Measurements from ENCODE around the gene MBNL1. TPM values are rescaled to one million over a fixed set of nuclear protein-coding genes. Genes with fewer than 3 reads are reported as not detected.
A peak's percentile ranks its signal among the peaks of the same experiment; 100 is the strongest.

The MBNL1 gene
- total RNA-seq, 1 experiment from 2014 or later, result 68.6 TPM

GRCh38 chr3:152283492-152284381 lies 15.0 kb downstream of the MBNL1 start:
- ChIA-PET CTCF (no interaction called here), POLR2A (no interaction called here)
- Mint-ChIP-seq H3K9me3 (ENCODE audit: unreplicated experiment) (no peaks in the 10 kb centered on the region), H3K4me3 (ENCODE audit: unreplicated experiment) (no peak overlapping the region), H3K4me1 (ENCODE audit: low read depth, unreplicated experiment) (peaks cover 27% of the 10 kb centered on the region), H3K27ac (ENCODE audit: unreplicated experiment) (peak overlapping the region; percentile 78), H3K36me3 (ENCODE audit: insufficient read depth, unreplicated experiment) (peaks cover 4% of the 10 kb centered on the region), H3K27me3 (ENCODE audit: insufficient read depth, unreplicated experiment) (no peaks in the 10 kb centered on the region)
- Histone ChIP-seq H3K36me3 (ENCODE audit: control insufficient read depth, insufficient read depth, low read length) (no peaks in the 10 kb centered on the region), H3K27me3 (replicated peaks; ENCODE audit: control insufficient read depth, insufficient read depth, low read length) (no peaks in the 10 kb centered on the region), H3K4me3 (ENCODE audit: low read depth, low read length) (no peak overlapping the region), H3K4me1 (peaks cover 46% of the 10 kb centered on the region), H3K9me3 (no peaks in the 10 kb centered on the region)
- TF ChIP-seq, protein P1, sequence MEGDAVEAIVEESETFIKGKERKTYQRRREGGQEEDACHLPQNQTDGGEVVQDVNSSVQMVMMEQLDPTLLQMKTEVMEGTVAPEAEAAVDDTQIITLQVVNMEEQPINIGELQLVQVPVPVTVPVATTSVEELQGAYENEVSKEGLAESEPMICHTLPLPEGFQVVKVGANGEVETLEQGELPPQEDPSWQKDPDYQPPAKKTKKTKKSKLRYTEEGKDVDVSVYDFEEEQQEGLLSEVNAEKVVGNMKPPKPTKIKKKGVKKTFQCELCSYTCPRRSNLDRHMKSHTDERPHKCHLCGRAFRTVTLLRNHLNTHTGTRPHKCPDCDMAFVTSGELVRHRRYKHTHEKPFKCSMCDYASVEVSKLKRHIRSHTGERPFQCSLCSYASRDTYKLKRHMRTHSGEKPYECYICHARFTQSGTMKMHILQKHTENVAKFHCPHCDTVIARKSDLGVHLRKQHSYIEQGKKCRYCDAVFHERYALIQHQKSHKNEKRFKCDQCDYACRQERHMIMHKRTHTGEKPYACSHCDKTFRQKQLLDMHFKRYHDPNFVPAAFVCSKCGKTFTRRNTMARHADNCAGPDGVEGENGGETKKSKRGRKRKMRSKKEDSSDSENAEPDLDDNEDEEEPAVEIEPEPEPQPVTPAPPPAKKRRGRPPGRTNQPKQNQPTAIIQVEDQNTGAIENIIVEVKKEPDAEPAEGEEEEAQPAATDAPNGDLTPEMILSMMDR (IDR thresholded peaks at IDR 0.05; ENCODE audit: insufficient read depth in 1 of 2, low read depth in 1 of 2, low read length in 1 of 2, severe bottlenecking in 1 of 2, unreplicated experiment in 1 of 2), result no peak
- BruUV-seq (replicated peaks), result no TSS peak
- intact Hi-C loops (cut with micrococcal nuclease; ENCODE audit: unreplicated experiment), result no loop called here
- DNase-seq, result no peak

GRCh38 chr3:152284906-152285305 lies 16.2 kb downstream of the MBNL1 start:
- POLR2A ChIA-PET, result no interaction called here
- BruUV-seq (replicated peaks), result no TSS peak
- CTCF ChIA-PET, result no interaction called here

GRCh38 chr3:152285509-152285908 lies 16.8 kb downstream of the MBNL1 start:
- H3K36me3 ChIP-seq (ENCODE audit: control insufficient read depth, insufficient read depth, low read length), result no peaks in the 10 kb centered on the region
- ChIA-PET CTCF (no interaction called here), POLR2A (interaction anchor here (0.7 kb wide), 1 partner anchor 113 kb away, joined by 3 read pairs; no protein-coding TSS in a partner anchor)
- H3K27me3 ChIP-seq (replicated peaks; ENCODE audit: control insufficient read depth, insufficient read depth, low read length), result no peaks in the 10 kb centered on the region
- H3K4me3 ChIP-seq (ENCODE audit: low read depth, low read length), result no peak overlapping the region
- H3K4me1 ChIP-seq, result peaks cover 30% of the 10 kb centered on the region
- DNase-seq, result no peak
- TF ChIP-seq, protein P1 (IDR thresholded peaks at IDR 0.05; ENCODE audit: insufficient read depth in 1 of 2, low read depth in 1 of 2, low read length in 1 of 2, severe bottlenecking in 1 of 2, unreplicated experiment in 1 of 2), result no peak
- intact Hi-C loops (cut with micrococcal nuclease; ENCODE audit: unreplicated experiment), result no loop called here
- BruUV-seq (replicated peaks), result no TSS peak
- no peaks in the 10 kb centered on the region for H3K9me3 ChIP-seq
- H3K9me3 Mint-ChIP-seq (ENCODE audit: unreplicated experiment), result no peaks in the 10 kb centered on the region
- H3K27ac Mint-ChIP-seq (ENCODE audit: unreplicated experiment), result no peak overlapping the region
- no peak overlapping the region for H3K4me3 Mint-ChIP-seq (ENCODE audit: unreplicated experiment)
- peaks cover 4% of the 10 kb centered on the region for H3K36me3 Mint-ChIP-seq (ENCODE audit: insufficient read depth, unreplicated experiment)
- peaks cover 20% of the 10 kb centered on the region for H3K4me1 Mint-ChIP-seq (ENCODE audit: low read depth, unreplicated experiment)
- no peaks in the 10 kb centered on the region for H3K27me3 Mint-ChIP-seq (ENCODE audit: insufficient read depth, unreplicated experiment)

More at GRCh38 chr3:152284906-152285305, 16.2 kb downstream of the MBNL1 start:
- TF ChIP-seq, protein P1 (IDR thresholded peaks at IDR 0.05; ENCODE audit: insufficient read depth in 1 of 2, low read depth in 1 of 2, low read length in 1 of 2, severe bottlenecking in 1 of 2, unreplicated experiment in 1 of 2), result no peak
- Mint-ChIP-seq H3K27me3 (ENCODE audit: insufficient read depth, unreplicated experiment) (no peaks in the 10 kb centered on the region), H3K36me3 (ENCODE audit: insufficient read depth, unreplicated experiment) (peaks cover 4% of the 10 kb centered on the region), H3K4me3 (ENCODE audit: unreplicated experiment) (no peak overlapping the region), H3K27ac (ENCODE audit: unreplicated experiment) (no peak overlapping the region), H3K9me3 (ENCODE audit: unreplicated experiment) (no peaks in the 10 kb centered on the region), H3K4me1 (ENCODE audit: low read depth, unreplicated experiment) (peaks cover 25% of the 10 kb centered on the region)
- no peak overlapping the region for H3K4me3 ChIP-seq (ENCODE audit: low read depth, low read length)
- H3K27me3 ChIP-seq (replicated peaks; ENCODE audit: control insufficient read depth, insufficient read depth, low read length), result no peaks in the 10 kb centered on the region
- peaks cover 37% of the 10 kb centered on the region for H3K4me1 ChIP-seq
- intact Hi-C loops (cut with micrococcal nuclease; ENCODE audit: unreplicated experiment), result no loop called here
- H3K36me3 ChIP-seq (ENCODE audit: control insufficient read depth, insufficient read depth, low read length), result no peaks in the 10 kb centered on the region
- DNase-seq, result no peak
- H3K9me3 ChIP-seq, result no peaks in the 10 kb centered on the region

Data from Caco-2 (cell line).